Immature natural killer cell (primary cell): Measurements from ENCODE around the gene CLHC1. TPM values are rescaled to one million over a fixed set of nuclear protein-coding genes. Genes with fewer than 3 reads are reported as not detected.
A peak's percentile ranks its signal among the peaks of the same experiment; 100 is the strongest.
"Not testable (repeated sequence)": the region's sequence is repeated elsewhere in the genome, so short reads cannot be mapped to it uniquely, and the experiment has no call there.

Experiments used
- DNase-seq, 3 donors: peaks; one replicate each; pipeline ENCODE4 v3.0.0; 2022; ENCODE audit warnings: mixed read lengths in 1 of 3
- H3K27ac Mint-ChIP-seq, 6 donors: one replicate each; pipeline ENCODE4 v1.8.0; 2020; ENCODE audit warnings: mixed read lengths in 6 of 6, mild to moderate bottlenecking in 5 of 6, inconsistent platforms in 4 of 6, moderate library complexity in 3 of 6
- H3K27me3 Mint-ChIP-seq, 3 donors: one replicate each; pipeline ENCODE4 v1.8.0; 2020 to 2021; ENCODE audit warnings: low read depth in 3 of 3, mild to moderate bottlenecking in 3 of 3, mixed read lengths in 3 of 3, moderate library complexity in 3 of 3, inconsistent platforms in 1 of 3
- H3K36me3 Mint-ChIP-seq, 3 donors: one replicate each; pipeline ENCODE4 v1.8.0; 2020; ENCODE audit warnings: mixed read lengths in 3 of 3, inconsistent platforms in 2 of 3, mild to moderate bottlenecking in 2 of 3
- H3K4me1 Mint-ChIP-seq, 2 donors: one replicate each; pipeline ENCODE4 v1.8.0; 2020; ENCODE audit warnings: inconsistent platforms in 2 of 2, mild to moderate bottlenecking in 2 of 2, mixed read lengths in 2 of 2, moderate library complexity in 1 of 2
- H3K4me3 Mint-ChIP-seq, 5 donors: one replicate each; pipeline ENCODE4 v1.8.0; 2020; ENCODE audit warnings: mild to moderate bottlenecking in 5 of 5, mixed read lengths in 5 of 5, inconsistent platforms in 3 of 5, moderate library complexity in 3 of 5
- H3K9me3 Mint-ChIP-seq, 6 donors: one replicate each; pipeline ENCODE4 v1.8.0; 2020; ENCODE audit warnings: mild to moderate bottlenecking in 6 of 6, mixed read lengths in 6 of 6, inconsistent platforms in 4 of 6, moderate library complexity in 3 of 6
- polyA plus RNA-seq, 3 donors: library from polyadenylated mRNA; unstranded; fragments of 300-500 nt; fragmentation: Illumina TruSeq; gene quantifications; one replicate each; pipeline ENCODE4 v1.2.3, GENCODE V29; 2021

The CLHC1 gene
- polyA plus RNA-seq, 3 donors from 2014 or later = 2.0 to 2.9 TPM; not detected in 1

- peaks cover 0 to 4% (median 0%) of the 10 kb centered on the region in 3 donors for H3K27me3 Mint-ChIP-seq
- DNase-seq = no peak
- H3K4me3 Mint-ChIP-seq = no peak overlapping the region
- peaks cover 0 to 1% (median 0%) of the 10 kb centered on the region in 3 donors for H3K36me3 Mint-ChIP-seq
- peaks cover 11 to 12% of the 10 kb centered on the region in 2 donors for H3K4me1 Mint-ChIP-seq
- peaks cover 0 to 2% (median 0%) of the 10 kb centered on the region in 6 donors for H3K9me3 Mint-ChIP-seq
- H3K27ac Mint-ChIP-seq = no peak overlapping the region
These were observed 93.2 kb downstream of the CLHC1 start for GRCh38 chr2:55138882-55139229.

- no peak for DNase-seq
- peaks cover 0 to 2% (median 0%) of the 10 kb centered on the region in 6 donors for H3K9me3 Mint-ChIP-seq
- peaks cover 0 to 4% (median 0%) of the 10 kb centered on the region in 3 donors for H3K27me3 Mint-ChIP-seq
- H3K4me1 Mint-ChIP-seq = peaks cover 17 to 18% of the 10 kb centered on the region in 2 donors
- H3K36me3 Mint-ChIP-seq = no peaks in the 10 kb centered on the region
- no peak overlapping the region for H3K27ac Mint-ChIP-seq
- H3K4me3 Mint-ChIP-seq = no peak overlapping the region
These were observed 93.8 kb downstream of the CLHC1 start for GRCh38 chr2:55138014-55138881.

GRCh38 chr2:55137024-55137958 is 94.8 kb downstream of the CLHC1 start:
- Mint-ChIP-seq H3K4me3 (peak overlapping the region in 1 of 5 donors; percentile 5), H3K9me3 (no peaks in the 10 kb centered on the region), H3K27ac (peak overlapping the region in 1 of 6 donors; percentile 3), H3K4me1 (peaks cover 18 to 20% of the 10 kb centered on the region in 2 donors), H3K36me3 (no peaks in the 10 kb centered on the region), H3K27me3 (peaks cover 0 to 2% (median 0%) of the 10 kb centered on the region in 3 donors)
- no peak for DNase-seq

GRCh38 chr2:55136138-55136541 is 96.0 kb downstream of the CLHC1 start:
- DNase-seq = no peak
- H3K27ac Mint-ChIP-seq = peak overlapping the region in 1 of 6 donors; percentile 46
- no peaks in the 10 kb centered on the region for H3K36me3 Mint-ChIP-seq
- H3K9me3 Mint-ChIP-seq = no peaks in the 10 kb centered on the region
- no peak overlapping the region for H3K4me3 Mint-ChIP-seq
- H3K27me3 Mint-ChIP-seq = peaks cover 0 to 2% (median 0%) of the 10 kb centered on the region in 3 donors
- peaks cover 18 to 20% of the 10 kb centered on the region in 2 donors for H3K4me1 Mint-ChIP-seq

- H3K9me3 Mint-ChIP-seq = no peaks in the 10 kb centered on the region
- peaks cover 18 to 20% of the 10 kb centered on the region in 2 donors for H3K4me1 Mint-ChIP-seq
- no peaks in the 10 kb centered on the region for H3K36me3 Mint-ChIP-seq
- no peak overlapping the region for H3K27ac Mint-ChIP-seq
- no peak overlapping the region for H3K4me3 Mint-ChIP-seq
- no peak for DNase-seq
- no peaks in the 10 kb centered on the region for H3K27me3 Mint-ChIP-seq
These were observed 96.6 kb downstream of the CLHC1 start for GRCh38 chr2:55135491-55135890.

GRCh38 chr2:55134316-55134706 is 97.8 kb downstream of the CLHC1 start:
- Mint-ChIP-seq H3K9me3 (no peaks in the 10 kb centered on the region), H3K36me3 (no peaks in the 10 kb centered on the region), H3K4me3 (peak overlapping the region; percentile 87 to 97 (median 95)), H3K27ac (peak overlapping the region; percentile 83 to 93 (median 90)), H3K27me3 (no peaks in the 10 kb centered on the region), H3K4me1 (peaks cover 18 to 20% of the 10 kb centered on the region in 2 donors)
- DNase-seq = peak in 1 of 3 donors; percentile 3

- H3K27ac Mint-ChIP-seq = peak overlapping the region; percentile 83 to 93 (median 90)
- H3K36me3 Mint-ChIP-seq = no peaks in the 10 kb centered on the region
- DNase-seq = peak; percentile 54 to 63 (median 55)
- no peaks in the 10 kb centered on the region for H3K9me3 Mint-ChIP-seq
- H3K4me1 Mint-ChIP-seq = peaks cover 18 to 20% of the 10 kb centered on the region in 2 donors
- H3K27me3 Mint-ChIP-seq = no peaks in the 10 kb centered on the region
- H3K4me3 Mint-ChIP-seq = peak overlapping the region; percentile 87 to 97 (median 95)
These were observed 98.4 kb downstream of the CLHC1 start for GRCh38 chr2:55133467-55134315.

- Mint-ChIP-seq H3K4me1 (peaks cover 18 to 20% of the 10 kb centered on the region in 2 donors), H3K27me3 (peaks cover 0 to 2% (median 0%) of the 10 kb centered on the region in 3 donors)
These were observed 101.2 kb downstream of the CLHC1 start for GRCh38 chr2:55130849-55131248.

GRCh38 chr2:55126643-55127042 is 105.5 kb downstream of the CLHC1 start:
- H3K4me1 Mint-ChIP-seq, H3K27ac Mint-ChIP-seq, DNase-seq, H3K27me3 Mint-ChIP-seq, H3K4me3 Mint-ChIP-seq, H3K9me3 Mint-ChIP-seq, H3K36me3 Mint-ChIP-seq: not testable (repeated sequence)

More at GRCh38 chr2:55130849-55131248, 101.2 kb downstream of the CLHC1 start:
- H3K27ac Mint-ChIP-seq = peak overlapping the region in 1 of 6 donors; percentile 68
- H3K9me3 Mint-ChIP-seq = no peaks in the 10 kb centered on the region
- no peak overlapping the region for H3K4me3 Mint-ChIP-seq
- H3K36me3 Mint-ChIP-seq = no peaks in the 10 kb centered on the region
- DNase-seq = no peak

Other genes with a start within 250 kb of the CLHC1 start
- 100 to 1,000 TPM in 2 of 3 donors, 10 to 100 TPM in 1; 75.8 to 173 (median 152) TPM for gene RTN4, start 181.8 kb downstream of the CLHC1 start, polyA plus RNA-seq
- 1,000 to 10,000 TPM; 1,176 to 2,389 (median 1,755) TPM for gene RPS27A, start 395 bp upstream of the CLHC1 start, polyA plus RNA-seq
- 10 to 100 TPM in 2 of 3 donors, 1 to 10 TPM in 1; 5.2 to 17.7 (median 10.6) TPM for gene MTIF2, start 36.9 kb upstream of the CLHC1 start, polyA plus RNA-seq
- 1 to 10 TPM; 1.4 to 8.9 (median 2.0) TPM for gene CCDC88A, start 187.6 kb upstream of the CLHC1 start, polyA plus RNA-seq